22Rv1 (cell line): Measurements from ENCODE around the gene ELOVL6.

Experiments
- CTCF ChIP-seq: fragments of 450-650 bp; IDR thresholded peaks from 2 replicates; pipeline ENCODE4 v1.5.1; 2017; ENCODE audit warnings: mild to moderate bottlenecking
- ZFX ChIP-seq: fragments of 450-650 bp; IDR thresholded peaks from 2 replicates; pipeline ENCODE4 v1.6.1; 2017; ENCODE audit warnings: antibody characterized with exemption, borderline replicate concordance

DNA sequence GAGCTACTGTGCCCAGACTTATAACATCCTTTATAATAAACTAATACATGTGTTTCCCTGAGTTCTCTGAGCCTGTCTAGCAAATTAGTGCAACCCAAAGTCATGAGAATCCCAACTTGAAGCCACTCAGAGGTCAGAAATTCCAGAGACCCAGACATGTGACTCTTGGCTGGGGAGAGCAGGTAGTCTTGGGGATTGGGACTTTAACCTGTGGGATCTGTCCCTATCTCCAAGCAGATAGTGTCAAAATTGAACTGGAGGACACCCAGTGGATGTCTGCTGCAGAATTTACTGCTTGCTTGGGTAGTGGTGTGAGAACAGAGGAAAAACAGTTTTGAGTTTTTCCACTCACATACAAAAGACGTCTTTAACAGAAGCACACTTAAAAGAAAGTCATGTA lies 26.4 kb downstream of the ELOVL6 start:
- TF ChIP-seq CTCF = no peak
- no peak for TF ChIP-seq ZFX
